NCI-H524 treated with DMSO at 0.1 percent for 48 hours (cell line): ENCODE data around the gene BRAP.
"Not testable (repeated sequence)": the region's sequence is repeated elsewhere in the genome, so short reads cannot be mapped to it uniquely, and the experiment has no call there.

Source experiments
- DNase-seq: peaks from one replicate; lab custom pipeline; 2025; lab: John Stamatoyannopoulos, UW

The BRAP gene

DNA sequence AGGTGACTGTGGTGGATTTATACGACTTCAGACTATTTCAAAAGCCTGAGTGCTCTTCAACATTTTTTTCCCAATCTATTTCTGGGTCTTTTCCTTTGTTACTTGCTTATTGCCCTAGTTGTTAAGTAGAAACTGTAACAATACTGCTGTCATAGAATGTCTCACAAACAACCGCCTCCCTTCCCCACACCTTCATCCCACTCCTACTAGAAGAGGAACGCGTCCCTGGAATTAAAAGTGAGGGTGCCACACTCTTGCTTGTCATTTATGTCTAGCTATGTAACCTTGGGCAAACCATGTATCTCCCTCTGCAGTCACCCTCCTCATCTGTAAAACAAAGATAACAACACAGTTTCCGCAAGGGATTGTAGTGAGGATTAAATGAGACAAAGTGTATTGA, 8.6 kb downstream of the BRAP start:
- DNase-seq = no peak

DNA sequence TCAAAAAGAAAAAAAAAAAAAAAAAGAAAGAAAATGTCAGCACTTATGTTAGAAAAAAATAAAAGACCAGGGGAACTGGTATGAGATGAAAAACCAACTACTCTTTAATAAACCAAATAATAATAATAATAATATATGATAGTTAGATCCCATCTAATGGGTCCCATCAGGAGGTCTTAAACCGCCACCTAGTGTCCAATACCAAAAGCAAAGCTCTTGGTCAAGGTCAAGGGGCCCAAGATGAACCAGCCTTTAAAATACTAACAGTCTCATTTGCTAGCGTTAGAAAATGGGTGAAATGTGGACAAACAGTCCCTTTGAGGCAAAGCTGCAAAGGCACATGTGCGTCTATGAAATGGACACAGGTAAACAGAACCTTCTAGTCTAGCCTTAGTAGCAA, 12.3 kb downstream of the BRAP start:
- DNase-seq = no peak

DNA sequence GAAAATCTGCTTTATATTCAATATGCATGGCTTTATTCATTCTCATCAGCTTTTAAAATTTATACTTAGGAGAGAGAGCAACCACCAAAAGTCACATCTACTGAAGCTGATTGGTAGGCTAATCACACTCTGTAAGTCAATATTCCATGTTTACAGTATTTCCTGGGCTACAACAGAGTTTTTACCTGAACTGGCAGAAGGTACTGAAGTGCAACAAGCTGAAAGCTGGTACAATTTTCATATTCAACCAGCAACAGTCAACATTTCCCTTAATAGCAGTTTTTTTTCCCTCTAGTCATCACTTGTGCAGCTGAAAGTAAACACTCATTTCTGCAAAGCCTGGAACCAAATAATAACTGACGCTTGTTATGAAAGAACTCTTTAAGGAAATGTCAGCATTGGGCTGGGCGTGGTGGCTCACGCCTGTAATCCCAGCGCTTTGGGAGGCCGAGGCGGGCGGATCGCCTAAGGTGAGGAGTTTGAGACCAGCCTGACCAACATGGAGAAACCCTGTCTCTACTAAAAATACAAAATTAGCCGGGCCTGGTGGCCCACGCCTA, 12.9 kb downstream of the BRAP start:
- no peak for DNase-seq

DNA sequence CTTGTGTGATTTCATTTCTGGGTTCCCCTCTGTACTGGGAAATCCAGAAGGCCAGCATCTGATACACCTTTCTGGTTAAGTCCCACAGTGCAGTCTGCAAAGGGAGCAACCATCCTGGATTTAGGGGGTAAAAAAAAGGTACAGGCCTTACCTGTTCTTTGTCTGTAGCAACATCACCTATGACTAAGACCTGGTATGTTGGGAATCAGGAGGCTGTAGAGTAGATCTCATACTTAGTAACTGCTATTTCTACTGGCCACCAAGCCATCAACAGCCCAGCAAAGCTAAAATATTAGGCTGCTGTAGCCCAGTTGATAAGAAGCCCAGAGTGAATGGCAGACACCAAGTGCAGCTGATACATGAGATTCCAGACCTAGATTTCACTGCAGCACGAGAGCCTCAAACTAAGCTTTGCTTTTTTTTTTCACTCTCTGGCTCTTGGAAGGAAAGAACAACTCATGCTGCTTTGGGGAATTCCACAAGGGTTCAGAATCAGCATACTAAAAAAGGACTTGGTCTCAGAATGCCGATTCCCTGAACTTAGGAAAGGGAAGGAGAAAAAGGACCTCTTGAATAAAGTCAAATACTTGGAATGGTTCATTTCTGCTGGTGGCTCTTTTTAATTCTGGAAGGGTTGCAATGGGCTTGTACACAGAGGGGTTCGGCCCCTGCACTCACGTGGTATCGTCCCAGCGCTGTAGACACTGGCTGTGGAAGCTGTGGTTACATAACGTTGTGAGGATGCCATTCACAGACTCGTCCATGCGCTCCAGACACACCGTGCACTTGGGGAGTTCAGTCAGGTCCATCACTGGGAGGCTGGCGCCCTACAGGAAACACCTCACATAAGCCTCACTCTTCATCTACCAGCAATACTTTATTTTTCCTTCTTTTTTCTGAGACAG, 20.5 kb downstream of the BRAP start:
- no peak for DNase-seq

DNA sequence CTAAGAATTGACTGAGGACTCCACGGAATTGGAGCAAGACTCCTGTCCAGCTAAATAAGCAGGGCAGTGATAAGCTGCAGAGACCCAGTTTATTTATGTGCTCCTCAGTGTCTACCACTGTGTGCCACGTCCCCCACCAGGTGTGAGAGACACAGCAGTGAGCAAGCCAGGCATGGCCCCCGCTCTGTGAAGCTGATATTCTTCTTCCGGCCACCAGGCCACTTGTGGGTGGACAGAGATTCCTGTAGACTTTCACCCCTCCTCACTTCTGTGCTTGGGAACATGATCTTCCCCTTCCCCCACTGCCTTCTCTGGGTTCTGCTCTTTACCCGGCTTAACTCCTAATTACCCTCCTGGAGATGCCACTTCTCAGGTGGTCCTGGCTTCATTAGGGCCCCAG, 21.3 kb downstream of the BRAP start:
- no peak for DNase-seq

DNA sequence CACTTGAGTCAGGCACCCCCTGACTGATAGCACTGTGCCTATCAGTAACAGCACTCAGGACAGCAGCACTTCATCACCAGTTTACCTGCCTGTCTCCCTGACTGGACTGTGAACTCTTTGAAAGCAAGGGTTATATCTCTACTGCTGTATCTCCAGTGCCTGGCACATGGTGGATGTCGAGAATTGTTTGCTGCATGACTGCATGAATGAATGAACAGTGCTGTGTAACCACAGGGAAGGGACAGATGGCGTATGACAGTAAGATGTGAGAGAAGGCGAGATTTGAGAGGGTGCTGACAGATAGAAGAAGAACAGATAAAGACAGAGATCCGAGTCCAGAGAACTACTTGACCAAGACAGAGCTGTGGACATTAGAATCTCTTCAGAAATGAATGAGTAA, 29.7 kb downstream of the BRAP start:
- no peak for DNase-seq

DNA sequence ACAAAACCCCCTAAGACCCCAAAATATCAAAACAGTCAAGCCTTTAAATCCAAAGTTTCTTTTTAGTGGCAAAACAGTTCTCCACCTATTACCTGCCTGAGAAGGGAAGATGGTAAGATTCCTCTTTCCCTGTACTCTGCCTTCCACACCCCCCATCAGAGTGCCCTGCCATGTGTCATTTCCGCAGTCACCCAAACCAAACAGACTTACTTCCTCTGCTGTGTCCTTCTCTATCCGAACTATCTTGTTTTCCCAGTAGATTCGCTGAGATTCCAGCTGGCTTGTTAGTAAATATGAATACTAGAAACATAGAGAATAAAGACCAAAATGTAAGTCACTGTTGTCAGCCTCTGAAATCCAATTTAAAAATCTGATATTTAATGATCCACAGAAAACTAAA, 30.4 kb downstream of the BRAP start:
- no peak for DNase-seq

DNA sequence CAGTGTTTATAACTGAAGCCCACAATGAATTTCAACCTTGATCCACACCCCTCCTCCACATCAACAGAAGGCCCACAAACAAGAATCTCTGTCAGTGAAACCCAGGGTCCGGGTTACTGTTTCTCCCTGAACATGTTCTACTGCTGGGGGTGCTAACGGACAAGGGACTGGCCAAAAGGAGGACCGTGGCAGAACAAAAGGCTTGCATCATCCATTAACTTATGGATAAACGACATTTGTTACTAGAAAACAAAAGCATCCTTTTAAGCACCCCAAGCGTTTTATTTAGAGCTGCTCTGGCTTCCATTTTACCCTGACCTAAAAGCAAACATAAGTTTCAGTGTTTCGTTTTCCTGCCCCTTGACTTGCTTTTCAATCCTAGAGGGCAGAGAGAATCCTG, 32.2 kb downstream of the BRAP start:
- DNase-seq = no peak

DNA sequence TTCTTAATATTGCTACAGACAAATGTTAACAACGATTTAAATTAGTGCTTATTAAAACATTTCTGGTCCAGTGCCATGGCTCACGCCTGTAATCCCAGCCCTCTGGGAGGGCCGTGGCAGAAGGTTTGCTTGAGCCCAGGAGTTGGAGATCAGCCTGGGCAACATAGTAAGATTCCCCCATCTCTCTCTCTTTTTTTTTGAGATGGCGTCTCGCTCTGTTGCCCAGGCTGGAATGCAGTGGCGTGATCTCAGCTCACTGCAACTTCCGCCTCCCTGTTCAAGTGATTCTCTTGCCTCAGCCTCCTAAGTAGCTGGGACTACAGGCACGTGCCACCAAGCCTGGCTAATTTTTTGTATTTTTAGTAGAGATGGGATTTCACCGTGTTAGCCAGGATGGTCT, 33.2 kb downstream of the BRAP start:
- DNase-seq = not testable (repeated sequence)

DNA sequence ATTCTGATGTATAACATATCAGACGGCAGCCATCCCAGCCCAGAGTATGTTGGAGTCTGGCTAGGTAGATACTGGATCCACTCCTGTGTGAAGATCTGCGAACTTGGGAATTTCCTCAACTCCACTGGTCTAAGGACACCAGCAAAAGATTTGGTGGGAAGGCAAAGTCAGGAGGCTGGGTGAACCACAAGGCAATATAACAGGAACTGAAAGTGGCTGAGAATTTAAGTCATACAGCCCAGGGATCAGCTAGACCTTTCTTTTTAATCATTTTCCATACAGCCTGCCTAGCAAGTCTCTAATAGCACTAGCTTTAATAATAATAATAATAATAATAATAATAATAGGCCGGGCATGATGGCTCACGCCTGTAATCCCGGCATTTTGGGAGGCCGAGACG, 34.8 kb downstream of the BRAP start:
- DNase-seq = no peak

DNA sequence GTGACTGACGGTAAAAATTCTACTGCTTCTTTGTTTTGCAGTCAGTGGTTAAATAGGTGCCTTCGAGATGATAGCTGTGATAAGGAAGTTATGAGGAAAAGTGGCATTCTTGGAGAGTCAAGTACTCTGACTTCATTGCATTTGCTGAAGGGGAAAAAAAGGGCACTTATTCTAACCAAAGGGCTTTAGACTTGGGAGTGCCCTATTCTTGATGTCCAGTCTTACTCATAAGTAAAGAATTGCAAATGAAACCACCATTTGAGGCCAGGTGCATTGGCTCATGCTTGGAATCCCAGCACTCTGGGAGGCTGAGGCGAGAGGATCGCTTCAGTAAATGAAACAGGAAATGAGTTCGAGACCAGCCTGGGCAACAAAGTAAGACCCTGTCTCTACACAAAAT, 40.3 kb downstream of the BRAP start:
- no peak for DNase-seq

DNA sequence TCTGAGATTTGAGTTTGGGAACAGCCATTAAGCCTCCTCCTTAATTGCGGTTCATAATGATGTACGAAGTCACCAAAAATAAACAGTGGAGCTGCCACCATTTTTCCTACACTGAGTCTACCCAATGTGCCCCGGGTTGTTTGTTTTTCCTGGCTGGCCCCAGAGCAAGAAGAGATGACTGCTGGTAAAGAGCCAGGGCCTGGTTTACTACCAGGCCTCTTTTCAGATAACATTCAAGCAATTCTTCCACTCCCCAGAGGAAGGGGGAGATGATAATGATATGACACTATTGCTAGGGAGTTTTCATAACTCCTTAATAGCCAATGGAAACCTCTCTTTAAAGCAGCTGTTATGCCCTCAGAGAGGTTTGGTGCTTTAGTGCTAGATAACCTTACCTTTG, 42.3 kb downstream of the BRAP start:
- no peak for DNase-seq

DNA sequence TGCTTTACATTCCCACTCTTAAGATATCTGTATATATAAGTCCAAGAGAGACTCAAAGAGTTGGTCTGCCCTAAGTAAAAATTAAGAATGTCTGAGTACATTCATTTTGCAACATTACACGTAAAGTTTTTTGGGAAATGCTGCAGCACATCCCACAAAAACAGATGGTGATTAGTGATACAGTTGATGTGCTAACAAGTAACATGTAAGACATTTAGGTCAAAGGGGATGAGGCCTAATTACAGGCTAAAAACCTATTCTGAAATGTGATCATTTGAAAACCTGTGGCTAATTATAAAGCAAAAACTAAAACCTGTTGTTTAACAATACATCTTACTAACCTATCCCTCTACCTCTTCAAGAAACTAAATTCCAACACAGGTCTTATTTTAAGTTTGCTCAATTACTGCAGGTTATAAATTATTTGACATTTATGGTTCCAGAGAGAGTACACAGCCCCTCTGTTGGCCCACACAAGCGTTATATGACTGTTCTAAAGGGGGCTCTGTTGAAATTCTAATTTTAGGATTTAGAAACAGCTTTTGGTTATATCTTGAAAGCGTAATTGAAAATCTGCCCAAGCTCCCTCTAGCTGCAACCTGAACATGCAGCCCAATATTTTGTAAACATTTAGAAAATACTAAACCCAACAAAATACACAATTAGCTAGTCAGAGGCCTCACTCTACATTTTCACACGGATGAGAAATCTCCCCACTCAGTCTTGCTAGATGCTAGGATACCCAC, 42.9 kb downstream of the BRAP start:
- no peak for DNase-seq

DNA sequence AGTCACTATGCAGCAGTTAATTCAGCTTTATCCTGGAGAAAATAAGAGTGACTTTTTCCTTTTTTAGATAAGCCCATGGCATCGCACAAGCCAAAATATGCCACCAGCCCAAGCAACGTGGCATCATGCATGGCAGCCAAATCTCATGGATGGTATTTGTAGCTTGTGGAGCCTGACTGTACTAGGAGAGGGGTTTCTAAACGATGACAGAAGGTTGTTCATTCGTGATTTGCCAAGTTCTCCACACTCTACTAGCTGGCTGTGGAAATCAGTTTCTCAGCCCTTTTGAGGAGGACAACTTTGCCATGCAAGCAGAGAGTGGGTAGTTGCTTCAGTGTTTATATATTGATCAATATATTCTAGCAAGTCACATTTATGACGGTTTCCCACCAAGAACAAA, 45.2 kb downstream of the BRAP start:
- DNase-seq = no peak

DNA sequence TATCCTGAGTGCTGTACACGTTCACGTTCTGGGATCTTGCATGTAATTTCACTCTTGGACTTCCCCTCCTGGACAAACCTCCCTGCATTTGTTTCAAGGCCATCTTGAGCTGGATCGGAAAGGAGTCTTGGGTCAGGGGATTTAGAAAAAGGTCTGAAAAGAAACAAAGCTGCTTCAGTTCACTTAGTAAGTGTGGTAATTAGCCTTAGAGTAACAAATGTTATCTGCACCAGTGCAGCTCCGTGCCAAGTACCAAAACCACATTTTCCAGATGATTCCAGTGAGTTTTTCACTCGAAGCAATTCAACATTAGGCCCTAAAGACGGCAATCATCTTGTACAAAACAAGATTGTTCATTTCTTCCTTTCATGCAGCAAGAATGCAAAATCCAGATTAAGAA, 47.2 kb downstream of the BRAP start:
- no peak for DNase-seq

DNA sequence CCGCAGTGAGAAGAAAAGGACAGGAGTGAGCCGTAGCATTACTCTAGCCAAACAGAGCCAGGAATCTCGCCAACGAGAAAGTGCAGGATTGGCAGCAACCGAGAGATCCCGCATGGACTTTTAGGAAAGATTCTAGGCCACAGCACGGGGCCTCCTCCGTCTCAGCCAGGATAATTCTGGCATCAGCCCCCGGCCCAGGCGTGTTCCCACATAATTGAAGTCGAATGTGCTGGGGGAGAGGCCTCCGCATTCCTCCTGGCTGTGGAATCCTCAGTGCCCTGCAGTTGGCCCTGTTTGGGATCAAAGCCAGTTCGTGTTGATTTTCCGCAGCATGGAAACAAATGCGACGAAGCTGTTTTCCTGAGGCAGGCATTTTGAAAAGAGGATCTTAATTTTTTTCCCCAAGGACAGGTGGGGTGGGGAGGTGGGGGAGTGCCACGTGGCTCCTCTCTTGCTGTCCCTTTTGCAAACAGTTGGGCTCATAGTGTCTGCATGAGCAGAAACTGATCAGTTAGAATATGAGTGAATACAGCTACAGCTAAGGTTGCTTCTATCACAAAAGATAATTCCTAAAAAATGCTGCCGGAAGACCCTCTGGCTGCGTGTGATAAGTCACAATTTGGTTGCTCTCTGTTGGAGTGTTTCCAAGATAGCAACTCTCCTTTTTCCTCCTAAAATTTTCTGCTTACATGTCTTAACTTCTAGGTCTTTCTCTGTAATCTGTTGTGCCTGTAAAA, 49.4 kb downstream of the BRAP start:
- DNase-seq = no peak

DNA sequence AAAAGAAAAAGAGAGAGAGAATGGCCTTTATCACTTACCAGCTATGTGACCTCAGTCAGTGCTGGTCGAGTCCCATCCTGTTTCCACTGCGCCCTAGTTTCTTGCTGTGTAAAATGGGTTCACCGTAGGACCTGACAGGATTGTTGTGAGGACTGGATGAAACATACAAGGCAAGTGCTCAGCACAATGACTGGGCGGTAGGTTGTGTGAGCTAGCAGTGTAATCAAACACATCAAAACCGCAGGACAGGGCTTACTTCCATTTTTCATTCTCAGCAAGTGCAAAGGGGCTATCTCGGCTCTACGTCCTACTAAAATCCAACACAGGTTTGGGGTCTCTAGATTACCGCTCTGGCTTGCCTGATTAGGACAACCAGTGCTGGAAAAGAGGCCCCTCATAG, 50.2 kb downstream of the BRAP start:
- no peak for DNase-seq

DNA sequence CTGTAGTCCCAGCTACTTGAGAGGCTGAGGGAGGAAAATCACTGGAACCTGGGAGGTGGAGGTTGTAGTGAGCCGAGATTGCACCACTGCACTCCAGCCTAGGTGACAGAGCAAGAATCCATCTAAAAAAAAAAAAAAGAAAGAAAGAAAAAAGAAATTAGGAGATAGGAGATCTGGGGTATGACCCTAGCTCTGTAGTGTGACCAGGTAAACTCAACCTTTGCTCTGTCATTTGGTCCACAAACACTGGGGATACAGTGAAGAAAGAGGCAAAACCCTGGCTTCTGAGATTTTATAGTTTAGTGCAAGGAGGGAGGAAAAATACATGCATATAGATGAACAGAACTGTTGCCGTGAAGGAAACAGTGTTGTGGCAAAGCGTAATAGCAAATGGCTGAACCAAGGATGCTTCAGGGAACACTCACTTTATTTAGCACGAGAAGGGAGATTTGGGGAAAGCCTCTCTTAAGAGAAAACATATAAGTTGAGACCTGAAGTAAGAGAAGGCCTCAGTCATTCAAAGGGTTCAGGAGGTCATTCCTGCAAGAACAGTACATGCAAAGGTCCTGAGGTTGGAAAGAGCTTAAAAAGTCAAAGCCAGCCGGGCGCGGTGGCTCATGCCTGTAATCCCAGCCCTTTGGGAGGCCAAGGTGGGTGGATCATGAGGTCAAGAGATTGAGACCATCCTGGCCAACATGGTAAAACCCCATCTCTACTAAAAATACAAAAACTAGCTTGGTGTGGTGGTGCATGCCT, 57.1 kb downstream of the BRAP start:
- no peak for DNase-seq

DNA sequence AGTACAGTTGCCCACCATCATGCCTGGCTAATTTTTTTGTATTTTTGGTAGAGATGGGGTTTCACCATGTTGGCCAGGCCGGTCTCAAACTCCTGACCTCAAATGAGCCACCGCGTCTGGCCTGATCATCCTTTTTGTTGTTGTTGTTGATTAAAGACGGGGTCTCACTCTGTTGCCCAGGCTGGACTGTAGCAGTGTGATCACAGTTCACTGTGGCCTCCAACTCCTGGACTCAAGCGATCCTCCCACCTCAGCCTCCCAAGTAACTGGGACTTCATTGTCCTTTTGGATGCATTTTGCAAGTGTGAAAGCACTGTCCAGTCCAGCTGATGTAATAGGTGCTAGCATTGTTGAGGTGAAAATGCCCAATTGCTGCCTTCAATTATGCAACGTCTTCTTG, 59.5 kb downstream of the BRAP start:
- no peak for DNase-seq

DNA sequence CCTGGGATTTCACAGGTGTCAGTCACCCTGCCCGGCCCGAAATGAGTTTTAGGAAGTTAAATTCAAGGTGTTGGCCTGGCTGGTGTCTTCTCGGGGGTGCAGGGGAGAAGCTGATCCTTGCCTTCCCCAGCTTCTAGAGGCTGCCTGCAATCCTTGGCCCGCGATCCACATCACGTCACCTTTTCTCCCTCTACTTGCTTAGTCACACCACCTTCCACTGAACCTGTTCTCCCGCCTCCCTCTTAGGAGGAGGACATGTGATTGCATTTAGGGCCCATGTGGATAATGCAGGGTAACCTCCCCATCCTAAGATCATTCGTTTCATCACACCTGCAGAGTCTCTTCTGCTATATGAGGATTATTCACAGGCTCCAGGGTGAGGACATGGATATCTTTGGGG, 61.2 kb downstream of the BRAP start:
- DNase-seq = no peak

DNA sequence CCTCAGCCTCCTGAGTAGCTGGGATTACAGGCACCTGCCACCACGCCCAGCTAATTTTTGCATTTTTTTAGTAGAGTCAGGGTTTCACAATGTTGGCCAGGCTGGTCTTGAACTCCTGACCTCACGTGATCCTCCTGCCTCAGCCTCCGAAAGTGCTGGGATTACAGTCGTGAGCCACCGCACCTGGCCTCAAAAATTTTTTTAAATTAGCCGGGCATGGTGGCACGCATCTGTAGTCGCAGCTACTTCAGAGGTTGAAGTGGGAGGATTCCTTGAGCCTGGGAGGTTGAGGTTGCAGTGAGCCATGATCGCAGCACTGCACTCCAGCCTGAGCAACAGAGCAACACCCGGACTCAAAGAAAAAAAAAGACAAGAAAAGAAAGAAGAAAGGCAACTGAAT, 67.9 kb downstream of the BRAP start:
- not testable (repeated sequence) for DNase-seq

DNA sequence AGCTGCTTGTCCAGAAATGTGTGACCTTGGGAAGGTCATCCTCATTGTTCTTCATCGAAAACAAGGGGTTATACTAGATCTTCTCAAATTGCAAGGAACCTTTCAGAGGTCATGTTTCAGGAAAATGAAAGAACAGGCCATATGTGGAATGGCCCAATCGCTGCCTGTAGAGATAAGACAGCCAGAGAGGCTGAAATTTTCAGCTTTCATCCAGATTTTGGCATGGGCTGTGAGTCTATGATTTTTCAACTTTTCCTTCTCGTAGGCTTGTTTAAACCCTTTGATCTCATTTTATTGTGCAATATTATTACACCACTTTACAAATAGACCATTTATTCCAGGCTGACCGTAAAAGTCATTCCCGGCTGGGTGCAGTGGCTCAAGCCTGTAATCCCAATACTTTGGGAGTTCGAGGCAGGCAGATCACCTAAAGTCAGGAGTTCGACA, 69.6 kb downstream of the BRAP start:
- no peak for DNase-seq
